Muscle layer of duodenum (tissue), 2 donors: ENCODE results near the gene C2orf49.
A peak's percentile ranks its signal among the peaks of the same experiment; 100 is the strongest.

Experiments used
- H3K27ac ChIP-seq: one replicate; pipeline ENCODE4 v1.7.0; 2013; ENCODE audit warnings: mild to moderate bottlenecking, low read length
- H3K27me3 ChIP-seq: one replicate; pipeline ENCODE4 v1.7.0; 2013; ENCODE audit warnings: low read depth, mild to moderate bottlenecking, control low read depth, low read length
- H3K36me3 ChIP-seq, 2 donors: one replicate each; pipeline ENCODE4 v1.7.0; 2013; ENCODE audit warnings: low read length in 2 of 2, control low read depth in 1 of 2, mild to moderate bottlenecking in 1 of 2; ENCODE audit not compliant: insufficient read depth in 2 of 2, control insufficient read depth in 1 of 2
- H3K4me1 ChIP-seq, 2 donors: one replicate each; pipeline ENCODE4 v1.7.0; 2013; ENCODE audit warnings: low read length in 2 of 2, mild to moderate bottlenecking in 2 of 2, control low read depth in 1 of 2, moderate library complexity in 1 of 2; ENCODE audit not compliant: insufficient read depth in 2 of 2, control insufficient read depth in 1 of 2
- H3K4me3 ChIP-seq, 2 donors: one replicate each; pipeline ENCODE4 v1.7.0; 2013; ENCODE audit warnings: low read length in 2 of 2, low read depth in 1 of 2, mild to moderate bottlenecking in 1 of 2
- H3K9me3 ChIP-seq, 2 donors: one replicate each; pipeline ENCODE4 v1.7.0; 2013; ENCODE audit warnings: low read length in 2 of 2, control low read depth in 1 of 2, mild to moderate bottlenecking in 1 of 2; ENCODE audit not compliant: control insufficient read depth in 1 of 2
- donor health status: healthy.

The C2orf49 gene

DNA sequence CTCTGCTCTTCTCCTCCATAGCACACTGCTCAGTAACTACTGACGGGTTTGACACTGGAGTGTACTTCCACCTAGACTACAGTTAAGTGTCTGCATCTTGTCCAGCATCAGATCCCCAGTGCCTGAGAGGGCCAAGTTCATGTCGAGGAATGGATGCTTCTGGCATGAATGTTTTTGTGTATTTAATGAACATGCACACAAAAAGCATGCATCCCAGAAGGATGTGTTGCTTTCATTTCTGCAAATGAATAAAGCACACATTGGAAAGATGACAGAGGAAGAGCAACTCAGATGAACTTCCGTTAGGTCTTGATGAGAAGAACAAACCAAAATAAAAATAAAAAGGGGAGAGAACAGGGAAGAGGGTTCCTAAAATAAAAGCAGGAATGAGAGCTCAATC lies 27.9 kb downstream of the C2orf49 start:
- Histone ChIP-seq H3K9me3 (no peaks in the 10 kb centered on the region), H3K4me3 (no peak overlapping the region), H3K27ac (no peak overlapping the region), H3K4me1 (no peaks in the 10 kb centered on the region), H3K27me3 (no peaks in the 10 kb centered on the region), H3K36me3 (peaks cover 39 to 49% of the 10 kb centered on the region in 2 donors)

DNA sequence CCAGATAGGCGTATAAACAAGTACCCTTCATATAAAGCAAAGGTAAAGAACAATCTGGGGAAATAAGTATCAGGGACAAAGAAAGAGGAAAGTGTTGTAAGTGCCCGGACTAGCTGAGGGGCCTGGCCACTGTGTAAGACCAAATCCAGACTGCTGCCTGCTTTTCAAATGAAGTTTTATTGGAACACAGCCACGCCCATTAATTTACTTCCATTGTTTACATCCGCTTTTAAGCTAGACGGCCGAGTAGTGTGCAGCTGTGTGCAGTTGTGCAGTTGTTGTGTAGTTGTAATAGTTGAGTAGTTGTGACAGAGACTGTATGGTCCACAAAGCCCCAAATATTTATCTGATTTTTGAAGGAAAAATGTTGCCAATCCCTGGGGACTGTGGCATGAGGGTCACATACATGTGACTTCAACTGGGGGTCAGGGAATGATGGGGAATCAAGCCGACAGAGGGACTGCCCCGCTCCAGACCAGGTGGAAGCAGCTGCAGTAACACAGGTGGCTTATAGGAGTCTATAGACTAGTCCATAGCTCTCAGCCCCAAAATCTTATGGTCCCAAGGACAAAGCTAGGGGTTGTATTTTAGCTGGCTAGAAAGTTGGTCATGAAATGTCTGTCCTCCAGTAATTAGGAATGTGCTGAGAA lies 31.5 kb downstream of the C2orf49 start:
- Histone ChIP-seq H3K27ac (no peak overlapping the region), H3K4me3 (no peak overlapping the region), H3K36me3 (peaks cover 15 to 17% of the 10 kb centered on the region in 2 donors), H3K4me1 (peaks cover 3 to 13% of the 10 kb centered on the region in 2 donors), H3K27me3 (no peaks in the 10 kb centered on the region), H3K9me3 (no peaks in the 10 kb centered on the region)

DNA sequence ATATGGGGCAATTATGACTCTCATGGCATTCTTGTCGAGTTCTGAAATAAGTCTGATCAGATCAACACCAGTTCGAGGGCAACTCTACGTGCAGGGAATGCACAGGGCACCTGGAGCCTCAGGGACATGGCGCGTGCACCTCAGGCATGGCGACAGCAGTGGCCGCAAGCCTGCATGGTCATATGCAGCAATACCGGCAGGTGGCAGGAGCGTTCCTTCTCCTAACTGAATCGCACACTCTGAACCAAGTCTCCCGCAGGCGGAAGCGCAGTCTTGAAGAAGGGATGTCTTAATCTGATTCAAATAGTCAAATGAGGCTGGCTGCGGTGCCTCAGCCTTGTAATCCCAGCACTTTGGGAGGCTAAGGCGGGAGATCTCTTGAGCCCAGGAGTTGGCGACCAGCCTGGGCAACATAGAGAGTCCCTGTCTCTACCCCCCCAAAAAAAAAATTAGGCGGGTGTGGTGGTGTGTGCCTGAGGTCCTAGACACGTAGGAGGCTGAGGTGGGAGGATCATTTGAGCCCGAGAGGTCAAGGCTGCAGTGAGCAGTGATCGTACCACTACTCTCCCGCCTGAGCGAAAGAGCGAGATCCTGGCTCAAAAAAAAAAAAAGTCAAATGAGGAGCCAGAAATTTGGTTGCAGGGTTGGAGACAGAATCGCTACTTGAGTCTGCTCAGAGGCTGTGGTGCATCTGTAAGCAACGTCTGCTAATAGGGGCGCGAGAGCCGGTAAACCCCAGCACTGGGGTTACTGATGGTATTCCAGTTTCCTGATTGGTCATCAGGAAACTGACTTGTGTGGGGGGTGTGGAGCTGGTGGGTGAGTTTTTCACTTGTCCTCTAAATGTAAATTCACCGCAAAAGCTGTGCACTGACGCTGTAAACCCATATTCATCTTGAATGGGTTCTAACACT lies 32.7 kb downstream of the C2orf49 start:
- peaks cover 7 to 24% of the 10 kb centered on the region in 2 donors for H3K4me1 ChIP-seq
- no peaks in the 10 kb centered on the region for H3K27me3 ChIP-seq
- peaks cover 11 to 13% of the 10 kb centered on the region in 2 donors for H3K36me3 ChIP-seq
- H3K9me3 ChIP-seq, result no peaks in the 10 kb centered on the region
- H3K4me3 ChIP-seq, result no peak overlapping the region
- H3K27ac ChIP-seq, result no peak overlapping the region

DNA sequence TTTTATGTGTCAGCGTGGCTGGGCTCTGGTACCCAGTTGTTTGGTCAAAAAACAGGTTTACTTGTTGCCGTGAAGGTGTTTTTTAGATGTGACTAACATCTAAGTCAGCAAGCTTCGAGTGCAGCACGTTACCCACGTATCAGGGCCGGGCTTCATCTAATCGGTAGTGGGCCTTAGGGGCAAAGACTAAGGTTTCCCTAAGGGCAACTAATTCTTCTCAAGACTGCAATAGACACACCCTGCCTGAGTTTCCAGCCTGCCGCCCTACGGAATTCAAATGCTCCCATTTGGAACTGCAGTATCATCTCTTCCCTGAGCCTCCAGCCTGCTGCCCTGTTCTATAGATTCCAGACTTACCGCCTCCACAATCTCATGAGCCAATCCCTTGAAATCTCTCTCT lies 33.8 kb downstream of the C2orf49 start:
- Histone ChIP-seq H3K27ac (no peak overlapping the region), H3K36me3 (peaks cover 9 to 13% of the 10 kb centered on the region in 2 donors), H3K4me1 (peaks cover 7 to 29% of the 10 kb centered on the region in 2 donors), H3K9me3 (no peaks in the 10 kb centered on the region), H3K4me3 (no peak overlapping the region), H3K27me3 (no peaks in the 10 kb centered on the region)

DNA sequence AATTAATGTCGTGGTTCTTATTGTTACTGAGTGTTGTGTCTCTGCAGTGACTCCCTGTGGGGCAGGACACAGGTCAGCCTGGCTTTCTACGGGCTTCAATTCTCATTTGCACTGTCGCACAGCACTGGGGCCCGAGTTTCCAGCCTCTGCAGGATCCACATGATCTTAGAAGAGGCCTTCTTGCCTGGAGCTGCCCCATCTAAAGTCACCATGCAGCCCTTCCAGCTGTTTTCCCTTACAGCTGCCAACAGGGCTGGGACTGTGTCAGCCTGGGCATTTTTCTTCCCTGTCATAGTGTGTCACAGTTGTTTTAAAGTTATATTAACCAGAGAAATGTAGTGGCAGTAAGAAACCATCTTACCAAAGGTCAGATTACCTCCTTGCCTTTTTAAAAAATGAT lies 34.5 kb downstream of the C2orf49 start:
- no peaks in the 10 kb centered on the region for H3K27me3 ChIP-seq
- H3K4me3 ChIP-seq, result no peak overlapping the region
- peaks cover 9 to 14% of the 10 kb centered on the region in 2 donors for H3K36me3 ChIP-seq
- H3K27ac ChIP-seq, result no peak overlapping the region
- H3K9me3 ChIP-seq, result no peaks in the 10 kb centered on the region
- peaks cover 7 to 29% of the 10 kb centered on the region in 2 donors for H3K4me1 ChIP-seq

DNA sequence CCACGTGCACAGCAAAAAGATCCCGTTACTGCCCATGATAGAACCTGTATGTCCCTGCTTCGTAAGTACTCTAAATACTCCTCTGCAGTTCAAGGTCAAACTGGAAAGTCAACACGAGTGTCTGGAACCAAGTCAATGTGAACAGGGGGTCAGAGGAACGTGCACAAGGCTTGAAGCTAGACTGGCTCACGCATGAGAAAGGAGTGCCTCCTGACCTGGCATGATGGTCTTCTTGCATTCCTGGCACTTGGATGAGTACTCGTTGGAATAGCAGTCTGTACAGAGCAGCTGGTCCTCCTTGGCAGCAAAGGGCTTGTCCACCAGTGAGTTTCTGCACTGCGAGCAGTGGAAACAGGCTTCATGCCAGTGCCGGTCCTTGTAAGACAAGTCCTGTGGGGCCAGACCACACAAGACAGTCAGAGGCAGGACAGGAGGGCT lies 36.0 kb downstream of the C2orf49 start:
- Histone ChIP-seq H3K27me3 (no peaks in the 10 kb centered on the region), H3K9me3 (no peaks in the 10 kb centered on the region), H3K4me3 (no peak overlapping the region), H3K36me3 (peaks cover 0 to 5% of the 10 kb centered on the region in 2 donors), H3K27ac (peak overlapping the region; percentile 30), H3K4me1 (peaks cover 7 to 29% of the 10 kb centered on the region in 2 donors)

DNA sequence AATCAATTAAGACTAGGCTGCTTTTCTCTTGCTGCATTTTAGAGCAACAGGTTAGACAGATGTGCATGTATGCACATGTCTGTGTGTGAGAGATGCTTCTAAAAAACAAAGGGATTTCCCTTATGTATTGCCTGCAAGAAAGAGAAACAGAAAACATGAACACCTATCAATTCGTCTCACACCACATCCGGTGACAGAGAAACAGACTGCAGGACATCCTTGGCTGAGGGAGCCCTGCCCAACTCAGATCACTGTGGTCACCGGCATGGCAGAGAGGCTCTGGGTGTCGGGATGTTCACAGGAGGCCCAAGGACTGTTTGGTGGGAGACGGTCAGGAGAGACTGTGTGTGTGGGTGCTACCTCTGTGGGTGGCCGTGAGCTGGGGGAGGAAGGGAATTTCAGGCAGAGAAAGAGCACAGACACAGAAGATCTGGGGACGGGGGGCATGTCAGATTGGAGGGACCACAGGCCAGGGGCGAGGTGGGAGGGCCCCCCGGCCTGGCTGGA lies 36.6 kb downstream of the C2orf49 start:
- peak overlapping the region; percentile 30 for H3K27ac ChIP-seq
- H3K4me1 ChIP-seq, result peaks cover 7 to 29% of the 10 kb centered on the region in 2 donors
- H3K4me3 ChIP-seq, result no peak overlapping the region
- no peaks in the 10 kb centered on the region for H3K9me3 ChIP-seq
- H3K36me3 ChIP-seq, result peaks cover 0 to 5% of the 10 kb centered on the region in 2 donors
- H3K27me3 ChIP-seq, result no peaks in the 10 kb centered on the region

DNA sequence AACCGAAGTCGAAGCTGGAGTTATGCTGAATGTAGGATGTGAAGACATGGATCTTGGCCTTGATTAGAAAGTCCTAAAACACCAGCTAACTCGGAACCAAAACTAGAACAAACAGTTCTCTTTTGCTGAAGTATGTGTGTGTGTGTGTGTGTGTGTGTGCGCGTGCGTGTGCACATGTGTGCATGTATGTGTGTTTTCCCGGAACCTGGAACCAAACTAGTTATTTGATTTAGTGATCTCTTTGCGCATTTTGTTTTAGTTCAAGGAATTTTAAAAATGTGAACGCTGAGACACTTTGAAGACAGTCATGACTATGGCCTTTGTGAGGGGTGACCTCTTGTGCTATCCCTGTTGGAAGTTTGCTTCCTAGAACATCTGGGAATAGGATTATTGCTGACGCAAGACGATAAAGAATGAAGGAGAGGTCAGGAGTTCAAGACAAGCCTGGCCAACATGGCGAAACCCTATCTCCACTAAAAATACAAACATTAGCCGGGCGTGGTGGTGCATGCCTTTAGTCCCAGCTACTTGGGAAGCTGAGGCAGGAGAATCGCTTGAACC lies 37.7 kb downstream of the C2orf49 start:
- peaks cover 7 to 29% of the 10 kb centered on the region in 2 donors for H3K4me1 ChIP-seq
- no peaks in the 10 kb centered on the region for H3K27me3 ChIP-seq

DNA sequence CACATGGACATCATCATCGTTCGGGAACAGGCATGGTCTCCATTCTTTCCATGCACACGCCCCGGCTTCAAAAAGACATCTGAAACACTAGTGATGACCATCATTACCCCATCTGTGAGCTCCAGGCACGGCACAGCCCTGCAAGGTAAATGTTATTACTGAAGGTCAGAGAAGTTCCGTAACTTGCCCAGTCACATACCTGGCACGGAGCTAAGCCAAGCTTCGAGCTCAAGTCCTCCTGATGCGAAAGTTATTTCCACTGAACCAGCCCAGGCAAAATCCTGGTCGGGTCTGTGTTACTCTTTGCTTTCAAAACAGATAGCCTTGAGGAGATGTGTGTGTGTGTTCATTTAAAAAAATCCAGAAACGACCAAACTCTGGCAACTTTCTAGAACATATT lies 38.7 kb downstream of the C2orf49 start:
- Histone ChIP-seq H3K27me3 (no peaks in the 10 kb centered on the region), H3K9me3 (no peaks in the 10 kb centered on the region), H3K27ac (no peak overlapping the region), H3K4me3 (no peak overlapping the region), H3K4me1 (peaks cover 7 to 29% of the 10 kb centered on the region in 2 donors), H3K36me3 (peaks cover 0 to 5% of the 10 kb centered on the region in 2 donors)

More for the DNA sequence above, 37.7 kb downstream of the C2orf49 start:
- Histone ChIP-seq H3K27ac (peak overlapping the region; percentile 30), H3K36me3 (peaks cover 0 to 5% of the 10 kb centered on the region in 2 donors), H3K9me3 (no peaks in the 10 kb centered on the region), H3K4me3 (no peak overlapping the region)

DNA sequence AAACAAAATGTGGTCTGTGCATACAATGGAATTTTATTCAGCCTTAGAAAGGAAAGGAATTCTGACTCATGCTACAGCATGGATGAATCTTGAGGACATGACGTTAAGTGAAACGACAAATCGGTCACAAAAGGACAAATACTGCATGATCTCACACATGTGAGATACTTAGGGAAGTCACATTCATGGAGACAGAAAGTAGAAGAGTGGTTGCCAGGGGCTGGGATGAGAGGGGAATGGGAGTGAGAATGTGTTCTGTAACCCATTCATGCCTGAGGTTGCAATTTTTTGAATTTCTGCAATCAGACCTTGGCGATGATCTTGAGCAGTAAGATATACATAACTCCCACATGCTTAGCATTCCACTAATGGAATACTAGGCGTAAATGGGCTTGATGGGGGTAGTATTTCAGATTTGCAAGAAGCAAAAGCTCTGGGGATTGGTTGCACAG lies 39.5 kb downstream of the C2orf49 start:
- no peaks in the 10 kb centered on the region for H3K27me3 ChIP-seq
- H3K27ac ChIP-seq, result no peak overlapping the region
- peaks cover 7 to 29% of the 10 kb centered on the region in 2 donors for H3K4me1 ChIP-seq
- H3K9me3 ChIP-seq, result no peaks in the 10 kb centered on the region
- H3K4me3 ChIP-seq, result no peak overlapping the region
- peaks cover 0 to 5% of the 10 kb centered on the region in 2 donors for H3K36me3 ChIP-seq

DNA sequence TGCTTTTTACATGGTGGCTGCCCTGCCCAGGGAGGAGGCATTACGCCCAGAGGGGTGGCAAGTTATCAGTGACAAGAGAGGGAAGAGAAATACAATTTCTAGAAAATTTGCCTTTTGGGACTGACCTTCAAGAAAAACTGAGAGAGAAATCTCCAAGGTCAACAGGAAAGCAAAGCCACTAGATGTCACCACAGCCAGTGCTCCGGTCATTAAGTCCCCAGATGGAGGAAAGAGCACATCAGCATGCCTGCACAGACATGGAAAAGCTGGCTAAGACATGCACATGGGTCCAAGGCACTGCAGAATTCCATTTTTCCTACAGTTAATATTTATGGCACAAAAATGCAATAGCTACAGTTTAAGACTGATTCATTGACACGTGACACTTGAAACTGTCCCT lies 40.5 kb downstream of the C2orf49 start:
- Histone ChIP-seq H3K4me3 (no peak overlapping the region), H3K9me3 (no peaks in the 10 kb centered on the region), H3K36me3 (peaks cover 4 to 5% of the 10 kb centered on the region in 2 donors), H3K27me3 (no peaks in the 10 kb centered on the region), H3K4me1 (peaks cover 7 to 27% of the 10 kb centered on the region in 2 donors), H3K27ac (no peak overlapping the region)
